K562 (cell line): ENCODE results near the gene USP11. TPM values are rescaled to one million over a fixed set of nuclear protein-coding genes. Genes with fewer than 3 reads are reported as not detected.

ENCODE experiments used
- ATAC-seq: fragments of 200-7000 bp; cut with Tn5 transposase; 3 replicates; pipeline ENCODE4 v1.9.1; 2020; ENCODE audit warnings: moderate library complexity
- BruUV-seq: library from RNA; stranded (reverse); fragments of 400-500 nt; replicated peaks from 2 replicates; lab custom pipeline; 2021; lab: Mats Ljungman, UMichigan
- CTCF ChIA-PET: fragments of 300-600 bp; formaldehyde crosslinking; extraction: SDS; loops from one replicate; lab custom pipeline; 2021; ENCODE audit warnings: low intra/inter-chr PET ratio; lab: Yijun Ruan, JAX
- POLR2A ChIA-PET: fragments of 300-600, 350-650 bp; sonication (Branson Sonifier 250); formaldehyde crosslinking; extraction: SDS; loops from one replicate; lab custom pipeline; 2021; ENCODE audit warnings: antibody characterized with exemption, inconsistent platforms; lab: Yijun Ruan, JAX
- DNase-seq, 4 experiments: peaks; one replicate each; pipeline versions ENCODE4 v3.0.0 to v3.0.0-alpha.2; 2011 to 2018; ENCODE audit warnings: low spot score in 3 of 4, mixed read lengths in 3 of 4; ENCODE audit errors: extremely low read depth in 1 of 4
- FAIRE-seq: peaks from 2 replicates; lab custom pipeline; 2011; peaks lifted over from hg19 to GRCh38; lab: Jason Lieb, UNC
- H2AFZ ChIP-seq: 2 replicates; pipeline ENCODE4 v1.6.0; 2011; ENCODE audit warnings: low read depth, low read length, control low read depth, inconsistent platforms
- H3K27ac ChIP-seq: fragments of 200-600 bp; 3 replicates; pipeline ENCODE4 v1.8.0; 2011; ENCODE audit warnings: low read depth, mild to moderate bottlenecking, control low read depth, inconsistent platforms, low read length, moderate library complexity, mixed read lengths; ENCODE audit errors: extremely low read depth
- H3K27me3 ChIP-seq, 2 experiments: fragments of 300-600 bp in 1 of 2; 2 replicates in 1 of 2; 3 replicates in 1 of 2; pipeline versions ENCODE4 v1.6.0 to v1.8.0; 2011; ENCODE audit warnings: inconsistent platforms in 2 of 2, low read length in 2 of 2, mild to moderate bottlenecking in 1 of 2, mixed read lengths in 1 of 2, moderate library complexity in 1 of 2; ENCODE audit not compliant: control insufficient read depth in 2 of 2, insufficient read depth in 2 of 2
- H3K36me3 ChIP-seq: fragments of 300-600 bp; 3 replicates; pipeline ENCODE4 v1.8.0; 2011; ENCODE audit warnings: mild to moderate bottlenecking, low read length, inconsistent platforms; ENCODE audit not compliant: control insufficient read depth, insufficient read depth
- H3K4me1 ChIP-seq, 2 experiments: fragments of 200-600 bp in 1 of 2; replicated peaks in 1 of 2; 2 replicates in 1 of 2; 3 replicates in 1 of 2; pipeline versions ENCODE4 v1.5.1 to v1.8.0; 2011; ENCODE audit warnings: inconsistent platforms in 2 of 2, low read length in 2 of 2, mild to moderate bottlenecking in 1 of 2, mixed read lengths in 1 of 2, moderate library complexity in 1 of 2; ENCODE audit not compliant: control insufficient read depth in 2 of 2, insufficient read depth in 2 of 2
- H3K4me2 ChIP-seq: 2 replicates; pipeline ENCODE4 v1.6.1; 2011; ENCODE audit warnings: low read length, control low read depth, inconsistent platforms, mixed read lengths; ENCODE audit not compliant: insufficient read depth
- H3K4me3 ChIP-seq: fragments of 200-600 bp; sonication (generic), shearing (Covaris generic); 2 replicates; pipeline ENCODE4 v1.5.1; 2016; ENCODE audit warnings: control low read depth, inconsistent platforms
- H3K79me2 ChIP-seq: fragments of 200-600 bp; 3 replicates; pipeline ENCODE4 v1.8.0; 2011; ENCODE audit warnings: low read length, inconsistent platforms; ENCODE audit not compliant: control insufficient read depth, insufficient read depth
- H3K9ac ChIP-seq, 2 experiments: 2 replicates each; pipeline versions ENCODE4 v1.6.0 to v1.6.1; 2011; ENCODE audit warnings: low read depth in 2 of 2, low read length in 2 of 2, control low read depth in 1 of 2, inconsistent platforms in 1 of 2, mild to moderate bottlenecking in 1 of 2, mixed read lengths in 1 of 2; ENCODE audit not compliant: insufficient read depth in 1 of 2
- H3K9me1 ChIP-seq: one replicate; pipeline ENCODE4 v1.6.0; 2011; ENCODE audit warnings: inconsistent platforms, mild to moderate bottlenecking, low read length, moderate library complexity; ENCODE audit not compliant: control insufficient read depth, insufficient read depth
- H3K9me3 ChIP-seq: replicated peaks from 2 replicates; pipeline ENCODE4 v1.5.1; 2011; ENCODE audit warnings: low read depth, low read length, inconsistent platforms; ENCODE audit not compliant: control insufficient read depth, insufficient read depth
- H4K20me1 ChIP-seq: replicated peaks from 2 replicates; pipeline ENCODE4 v1.6.1; 2011; ENCODE audit warnings: low read length, inconsistent platforms, mixed read lengths; ENCODE audit not compliant: control insufficient read depth, insufficient read depth
- CBFA2T3 ChIP-seq: fragments of 450-650 bp; IDR thresholded peaks from 2 replicates; pipeline ENCODE4 v1.6.1; 2017
- CSDE1 ChIP-seq, 2 experiments: fragments of 450-650 bp; IDR thresholded peaks; 2 replicates each; pipeline ENCODE4 v1.6.1; 2016; ENCODE audit warnings: mild to moderate bottlenecking in 1 of 2
- GATAD2B ChIP-seq: fragments of 450-650 bp; IDR thresholded peaks from 2 replicates; pipeline ENCODE4 v1.6.1; 2017; ENCODE audit warnings: mild to moderate bottlenecking, borderline replicate concordance
- GTF2E2 ChIP-seq: fragments of 200-800 bp; sonication (Bioruptor generic); IDR thresholded peaks from 2 replicates; pipeline ENCODE4 v1.6.1; 2016; ENCODE audit warnings: missing genetic modification characterization, missing compliant biosample characterization
- HDAC6 ChIP-seq: IDR thresholded peaks from 2 replicates; pipeline ENCODE4 v1.6.1; 2012; ENCODE audit warnings: low read depth, mild to moderate bottlenecking, control low read depth, inconsistent platforms, low read length, moderate library complexity
- MXD1 ChIP-seq: fragments of 250-450 bp; sonication (Bioruptor Pico); IDR thresholded peaks from 2 replicates; pipeline ENCODE4 v1.8.0; 2021; ENCODE audit warnings: borderline replicate concordance, mild to moderate bottlenecking, moderate library complexity; ENCODE audit not compliant: poor library complexity, severe bottlenecking
- POLR2G ChIP-seq: fragments of 200-400 bp; formaldehyde crosslinking; IDR thresholded peaks from 2 replicates; pipeline ENCODE4 v1.6.1; 2017; ENCODE audit warnings: low read depth, mild to moderate bottlenecking, antibody characterized with exemption, low read length, moderate library complexity
- RBM17 ChIP-seq: fragments of 200-400 bp; formaldehyde crosslinking; IDR thresholded peaks from 2 replicates; pipeline ENCODE4 v1.6.1; 2017; ENCODE audit warnings: low read depth, mild to moderate bottlenecking, low read length, borderline replicate concordance
- STAG1 ChIP-seq: sonication (generic); formaldehyde crosslinking; IDR thresholded peaks from 2 replicates; pipeline ENCODE4 v1.5.0; 2020; ENCODE audit warnings: missing genetic modification reagents, borderline replicate concordance
- ZNF197 ChIP-seq: fragments of 200-800 bp; sonication (Bioruptor generic); IDR thresholded peaks from 2 replicates; pipeline ENCODE4 v1.6.1; 2016; ENCODE audit warnings: low read depth, missing genetic modification characterization, missing compliant biosample characterization
- ZNF253 ChIP-seq: fragments of 250-450 bp; sonication (Bioruptor Pico); conservative IDR thresholded peaks from 2 replicates; pipeline ENCODE4 v1.6.1; 2021; ENCODE audit warnings: mild to moderate bottlenecking
- ZNF639 ChIP-seq, 2 experiments: fragments of 200-800 bp in 1 of 2; sonication (Bioruptor generic) in 1 of 2; sonication (generic) in 1 of 2; formaldehyde crosslinking in 1 of 2; IDR thresholded peaks in 1 of 2; conservative IDR thresholded peaks in 1 of 2; 2 replicates each; pipeline versions ENCODE4 v1.5.0 to v1.6.1; 2016 to 2020; ENCODE audit warnings: missing compliant biosample characterization in 1 of 2, missing genetic modification characterization in 1 of 2, missing genetic modification reagents in 1 of 2
- ZNF696 ChIP-seq: fragments of 250-450 bp; sonication (Bioruptor Pico); conservative IDR thresholded peaks from 2 replicates; pipeline ENCODE4 v1.4.0; 2020; ENCODE audit warnings: mild to moderate bottlenecking, moderate library complexity
- WGBS: fragments of 100-300 bp; shearing (Covaris generic); methylation state at CpG from one replicate; pipeline ENCODE4 v1.1.6; 2016; ENCODE audit warnings: low coverage, mixed read lengths; ENCODE audit not compliant: insufficient coverage; ENCODE audit errors: missing lambda C conversion rate; 5-methylcytosine and 5-hydroxymethylcytosine counted together
- in situ Hi-C: fragments of 300-500 bp; cut with MboI; formaldehyde crosslinking; loops from 4 replicates; pipeline ENCODE4 v1.15.0; 2018; ENCODE audit warnings: inconsistent platforms, mixed read lengths
- intact Hi-C: fragments of 100-400 bp; cut with micrococcal nuclease; formaldehyde crosslinking; loops from 2 replicates; pipeline ENCODE4 v1.14.2; 2022
- polyA plus RNA-seq, 8 experiments: library from polyadenylated mRNA; depleted of rRNA in 4 of 8; stranded (reverse) in 5 of 8; unstranded in 3 of 8; fragments of >200 nt; fragmentation: Nextera tagmentation in 2 of 8; fragmentation: Illumina TruSeq in 1 of 8; extraction: Ambion mirVana in 2 of 8; extraction: Trizol in 1 of 8; gene quantifications; 2 replicates each; pipeline versions ENCODE4 v1.2.1 to v1.2.3, GENCODE V29; 2011 to 2014; ENCODE audit warnings: inconsistent platforms in 1 of 8, missing spikeins in 1 of 8
- total RNA-seq, 7 experiments: library from RNA; depleted of rRNA in 6 of 7; stranded (reverse); fragments of >200 nt in 6 of 7; fragmentation: Illumina TruSeq in 2 of 7; extraction: Trizol in 2 of 7; gene quantifications; 2 replicates each; pipeline versions ENCODE4 v1.2.1 to v1.2.3, GENCODE V29; 2011 to 2021; ENCODE audit warnings: low replicate concordance in 1 of 7

USP11 gene
- total and polyA plus RNA-seq, 9 of the 15 experiments (the other 6 are each of a cell fraction or from before 2014, with no cell fraction given), result 2.5 to 29.0 (median 11.7) TPM

- TF ChIP-seq MXD1, result no peak
- TF ChIP-seq CSDE1 (IDR thresholded peaks at IDR 0.05), result no peak
Observed at GRCh38 chrX:47285836-47286320, 53.1 kb downstream of the USP11 start (continued).

- POLR2A ChIA-PET, result interaction anchor here (0.6 kb wide), 1 partner anchor 1921 kb away, joined by 3 read pairs; no protein-coding TSS in a partner anchor
- no TSS peak for BruUV-seq
- Histone ChIP-seq H3K9me3 (no peaks in the 10 kb centered on the region), H3K79me2 (no peaks in the 10 kb centered on the region), H3K36me3 (no peaks in the 10 kb centered on the region), H3K9ac (no peak overlapping the region), H3K9me1 (no peaks in the 10 kb centered on the region), H3K4me1 (no peaks in the 10 kb centered on the region), H2AFZ (no peak overlapping the region), H4K20me1 (no peaks in the 10 kb centered on the region), H3K27me3 (peaks cover 0 to 10% of the 10 kb centered on the region in 2 experiments; a peak in 2 of 5 replicates), H3K4me3 (no peak overlapping the region), H3K27ac (no peak overlapping the region), H3K4me2 (no peak overlapping the region)
- FAIRE-seq (no peak), DNase-seq (no peak), ATAC-seq (no peak)
- CTCF ChIA-PET, result no interaction called here
- intact Hi-C loops, result no loop called here
- WGBS, result 0% methylated on average over 5 of the region's 5 CpGs
- in situ Hi-C loops, result no loop called here
- no peak for TF ChIP-seq HDAC6
- no peak for TF ChIP-seq GTF2E2 (tag)
- no peak for TF ChIP-seq RBM17
- no peak for TF ChIP-seq ZNF696 (CRISPR knock-in tag)
- TF ChIP-seq ZNF639 (CRISPR knock-in tag; conservative IDR thresholded peaks at IDR 0.05 in 1 of 2, IDR thresholded peaks at IDR 0.05 in 1 of 2), result no peak
- TF ChIP-seq GATAD2B, result no peak
- no peak for TF ChIP-seq STAG1 (CRISPR knock-in tag)
- TF ChIP-seq POLR2G, result no peak
- TF ChIP-seq ZNF253, result no peak
- TF ChIP-seq ZNF197 (CRISPR knock-in tag), result no peak
- no peak for TF ChIP-seq CBFA2T3
Observed at GRCh38 chrX:47293106-47293505, 60.3 kb downstream of the USP11 start.
